HG02885 (cell line): ENCODE measurements around the gene MED9.
"Not testable (repeated sequence)": the region's sequence is repeated elsewhere in the genome, so short reads cannot be mapped to it uniquely, and the experiment has no call there.

Experiments
- ATAC-seq: cut with Tn5 transposase; IDR thresholded peaks from one replicate; pipeline ENCODE4 v1.9.1; 2021; ENCODE audit warnings: mild to moderate bottlenecking; ENCODE audit not compliant: unreplicated experiment, poor library complexity

Gene MED9

GRCh38 chr17:17454276-17454675 lies 22.5 kb upstream of the MED9 start:
- no peak for ATAC-seq

DNA sequence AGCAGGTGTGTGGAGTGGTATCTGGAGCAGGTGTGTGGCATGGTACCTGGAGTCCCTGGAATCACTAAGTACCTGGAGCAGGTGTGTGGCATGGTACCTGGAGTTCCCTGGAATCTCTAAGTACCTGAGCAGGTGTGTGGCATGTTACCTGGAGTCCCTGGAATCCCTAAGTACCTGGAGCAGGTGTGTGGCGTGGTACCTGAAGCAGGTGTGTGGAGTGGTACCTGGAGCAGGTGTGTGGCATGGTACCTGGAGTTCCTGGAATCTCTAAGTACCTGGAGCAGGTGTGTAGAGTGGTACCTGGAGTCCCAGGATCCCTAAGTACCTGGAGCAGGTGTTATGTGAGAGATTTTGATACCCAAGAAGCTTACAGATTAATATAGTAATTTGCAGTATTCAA lies 22.1 kb upstream of the MED9 start:
- not testable (repeated sequence) for ATAC-seq

GRCh38 chr17:17455173-17455572 lies 21.6 kb upstream of the MED9 start:
- ATAC-seq: no peak

- ATAC-seq: no peak
Measured at GRCh38 chr17:17456251-17456650, 20.5 kb upstream of the MED9 start.

DNA sequence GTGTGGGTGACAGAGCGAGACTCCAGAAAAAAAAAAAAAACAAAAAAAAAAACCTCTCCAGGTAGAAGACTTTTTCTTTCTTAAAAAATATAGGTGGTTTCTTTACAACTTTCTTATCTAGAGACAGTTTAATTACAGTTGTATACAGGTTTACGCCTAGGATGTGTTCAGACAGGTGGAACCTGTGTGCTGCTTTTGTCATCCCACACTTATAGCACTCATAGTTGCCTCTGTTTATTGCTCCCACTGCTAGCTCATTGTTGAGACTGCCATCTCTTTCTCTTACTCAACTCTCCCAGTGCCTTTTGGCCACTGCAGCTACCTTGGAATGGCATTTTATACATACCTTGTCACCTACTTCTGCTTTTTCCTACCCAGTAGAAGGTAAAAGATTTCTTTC lies 19.1 kb upstream of the MED9 start:
- ATAC-seq: no peak

- no peak for ATAC-seq
Measured at GRCh38 chr17:17460038-17460437, 16.8 kb upstream of the MED9 start.

- ATAC-seq: no peak
Measured at GRCh38 chr17:17462048-17462824, 14.6 kb upstream of the MED9 start.

GRCh38 chr17:17463821-17464220 lies 13.0 kb upstream of the MED9 start:
- no peak for ATAC-seq

- ATAC-seq: not testable (repeated sequence)
Measured at GRCh38 chr17:17465878-17466277, 10.9 kb upstream of the MED9 start.

- no peak for ATAC-seq
Measured at GRCh38 chr17:17466511-17466910, 10.3 kb upstream of the MED9 start.

- no peak for ATAC-seq
Measured at GRCh38 chr17:17467016-17467415, 9.8 kb upstream of the MED9 start.

GRCh38 chr17:17467720-17468119 lies 9.1 kb upstream of the MED9 start:
- no peak for ATAC-seq

GRCh38 chr17:17468217-17469010 lies 8.4 kb upstream of the MED9 start:
- no peak for ATAC-seq

DNA sequence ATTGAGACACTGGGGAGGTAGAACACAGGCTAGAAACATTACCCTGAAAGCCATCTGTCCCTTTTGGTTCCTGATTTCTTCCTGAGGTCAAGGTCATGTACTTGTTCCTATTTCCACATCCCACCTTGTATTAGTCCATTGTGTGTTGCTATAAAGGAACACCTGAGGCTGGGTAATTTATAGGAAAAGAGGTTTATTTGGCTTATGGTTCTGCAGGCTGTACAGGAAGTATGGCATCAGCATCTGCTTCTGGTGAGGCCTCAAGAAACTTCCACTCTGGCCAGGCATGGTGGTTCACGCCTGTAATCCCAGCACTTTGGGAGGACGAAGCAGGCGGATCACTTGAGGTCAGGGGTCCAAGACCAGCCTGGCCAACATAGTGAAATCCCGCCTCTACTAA lies 7.4 kb upstream of the MED9 start:
- no peak for ATAC-seq

- ATAC-seq: no peak
Measured at GRCh38 chr17:17469996-17470395, 6.8 kb upstream of the MED9 start.

DNA sequence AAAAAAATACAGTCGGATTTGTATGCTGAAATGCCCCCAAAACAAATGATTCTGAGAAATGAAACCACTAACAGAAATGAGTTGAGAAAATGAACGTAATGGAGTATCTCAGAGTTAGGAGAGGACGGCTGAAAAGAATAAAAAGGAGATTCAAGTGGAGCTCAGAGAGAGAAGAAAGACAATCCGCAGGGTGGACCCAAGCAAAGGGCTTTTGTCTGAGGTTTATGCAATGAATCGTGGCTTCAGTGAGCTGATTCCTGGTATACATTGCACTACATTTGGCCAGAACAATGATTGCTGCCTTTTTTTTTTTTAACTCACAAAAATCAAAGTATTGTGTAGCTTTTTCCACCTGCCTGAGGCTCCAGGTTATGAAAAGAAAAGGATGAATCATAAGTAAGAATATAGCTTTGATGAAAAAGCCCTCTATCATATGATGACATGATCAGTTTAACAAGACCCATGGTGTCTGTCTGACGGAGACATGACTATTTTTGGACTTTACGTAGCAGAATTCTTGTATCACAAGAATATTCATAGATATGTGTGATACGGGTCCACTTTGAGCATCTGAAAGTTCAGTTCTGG lies 4.4 kb upstream of the MED9 start:
- no peak for ATAC-seq

DNA sequence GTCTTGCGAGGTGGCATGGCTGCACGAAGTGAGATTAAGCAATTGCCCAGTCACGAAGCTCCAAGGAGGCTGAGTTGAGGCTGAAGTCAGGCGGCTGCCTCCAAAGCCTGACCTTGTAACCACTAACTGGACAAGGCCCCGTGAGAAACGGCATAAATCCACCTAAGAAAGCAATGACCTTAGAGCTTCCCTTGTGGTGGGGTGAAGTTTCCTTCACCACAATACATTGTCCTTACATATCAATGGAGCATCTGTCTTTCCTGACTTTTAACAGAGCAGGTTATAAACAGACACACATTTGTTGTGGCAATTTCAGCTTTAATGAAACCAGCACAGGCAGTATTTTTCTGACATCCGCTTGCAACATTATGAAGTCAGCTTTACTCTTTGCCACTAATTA lies 2.5 kb upstream of the MED9 start:
- no peak for ATAC-seq

DNA sequence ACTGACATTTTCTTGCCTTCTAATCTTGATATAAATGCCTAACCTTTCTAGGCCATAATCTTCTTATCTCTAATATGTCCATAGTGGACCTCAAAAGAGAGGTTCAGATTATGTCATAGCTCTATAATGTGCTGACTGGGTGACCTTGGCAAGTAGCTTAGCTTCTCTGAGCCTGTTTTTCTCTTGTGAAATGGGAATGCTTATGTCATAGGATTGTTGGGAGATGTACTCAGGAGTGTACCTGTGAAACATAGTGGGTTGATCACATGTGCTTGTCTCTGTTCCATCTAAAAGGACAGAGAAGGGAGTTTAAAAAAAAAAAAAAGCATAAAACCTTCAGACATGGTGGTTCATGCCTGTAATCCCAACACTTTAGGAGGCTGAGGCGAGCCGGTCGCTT lies 2.4 kb downstream of the MED9 start:
- no peak for ATAC-seq

GRCh38 chr17:17480593-17481148 lies 3.9 kb downstream of the MED9 start:
- no peak for ATAC-seq

DNA sequence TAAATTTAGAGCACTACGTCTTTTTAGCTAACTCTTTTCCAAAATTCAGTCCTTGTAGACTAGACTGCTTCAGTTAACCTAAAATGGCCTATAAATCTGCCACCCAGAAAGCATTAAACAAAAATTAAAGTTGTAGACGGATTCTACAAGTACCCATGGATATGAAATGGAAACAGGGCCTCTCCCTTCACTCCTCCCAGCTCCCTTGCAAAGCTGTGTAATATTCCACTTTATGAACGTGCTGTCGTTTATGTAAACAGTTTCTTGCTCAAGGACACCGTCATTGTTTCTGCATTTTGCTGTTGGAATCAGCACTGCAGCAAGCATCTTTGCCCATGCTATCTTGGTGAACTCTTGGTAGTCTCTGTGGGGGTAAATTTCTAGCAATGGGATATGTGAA lies 5.1 kb downstream of the MED9 start:
- no peak for ATAC-seq

- ATAC-seq: no peak
Measured at GRCh38 chr17:17484451-17484899, 7.7 kb downstream of the MED9 start.
